Sigmoid colon (tissue), 4 donors: ENCODE data around the gene SLC47A2.

ENCODE experiments used
- EP300 ChIP-seq, 4 donors: sonication (generic); formaldehyde crosslinking; IDR thresholded peaks; one replicate each; pipeline ENCODE4 v1.6.1; 2017; ENCODE audit warnings: antibody characterized with exemption in 4 of 4
- POLR2A ChIP-seq, 2 donors: fragments of 450-650 bp; IDR thresholded peaks; one replicate each; pipeline ENCODE4 v1.6.1; 2016; ENCODE audit warnings: antibody characterized with exemption in 2 of 2, mild to moderate bottlenecking in 2 of 2, moderate library complexity in 2 of 2
- POLR2AphosphoS5 ChIP-seq, 4 donors: sonication (generic); formaldehyde crosslinking; IDR thresholded peaks; one replicate each; pipeline ENCODE4 v1.6.1; 2017; ENCODE audit warnings: antibody characterized with exemption in 4 of 4
- TF ChIP-seq, protein P1 (sequence below), 4 experiments: fragments of 450-650 bp in 3 of 4; fragments of 200-600 bp in 1 of 4; IDR thresholded peaks; one replicate each; pipeline ENCODE4 v1.5.1; 2016 to 2019; ENCODE audit warnings: antibody characterized with exemption in 4 of 4, mild to moderate bottlenecking in 3 of 4, moderate library complexity in 2 of 4

DNA sequence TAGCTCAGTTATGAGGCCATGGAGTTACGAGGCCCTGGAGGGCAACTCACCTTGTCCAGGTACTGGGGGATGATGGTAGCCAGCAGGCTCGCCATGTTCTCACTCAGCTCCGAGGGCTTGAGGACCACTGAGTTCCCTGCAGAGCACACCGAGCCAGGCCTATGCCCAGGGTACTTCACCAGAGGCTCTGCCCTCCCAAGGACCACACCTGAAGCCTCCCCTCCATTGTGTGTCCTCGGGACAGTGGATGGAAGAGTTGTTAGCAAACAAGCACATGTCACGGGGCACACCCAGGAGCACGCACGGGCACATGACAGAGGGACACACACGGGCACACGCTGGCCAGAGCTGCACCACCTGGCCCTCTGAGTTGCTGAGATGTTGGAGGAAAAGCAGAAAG is 26.1 kb upstream of the SLC47A2 start:
- TF ChIP-seq, protein P1, sequence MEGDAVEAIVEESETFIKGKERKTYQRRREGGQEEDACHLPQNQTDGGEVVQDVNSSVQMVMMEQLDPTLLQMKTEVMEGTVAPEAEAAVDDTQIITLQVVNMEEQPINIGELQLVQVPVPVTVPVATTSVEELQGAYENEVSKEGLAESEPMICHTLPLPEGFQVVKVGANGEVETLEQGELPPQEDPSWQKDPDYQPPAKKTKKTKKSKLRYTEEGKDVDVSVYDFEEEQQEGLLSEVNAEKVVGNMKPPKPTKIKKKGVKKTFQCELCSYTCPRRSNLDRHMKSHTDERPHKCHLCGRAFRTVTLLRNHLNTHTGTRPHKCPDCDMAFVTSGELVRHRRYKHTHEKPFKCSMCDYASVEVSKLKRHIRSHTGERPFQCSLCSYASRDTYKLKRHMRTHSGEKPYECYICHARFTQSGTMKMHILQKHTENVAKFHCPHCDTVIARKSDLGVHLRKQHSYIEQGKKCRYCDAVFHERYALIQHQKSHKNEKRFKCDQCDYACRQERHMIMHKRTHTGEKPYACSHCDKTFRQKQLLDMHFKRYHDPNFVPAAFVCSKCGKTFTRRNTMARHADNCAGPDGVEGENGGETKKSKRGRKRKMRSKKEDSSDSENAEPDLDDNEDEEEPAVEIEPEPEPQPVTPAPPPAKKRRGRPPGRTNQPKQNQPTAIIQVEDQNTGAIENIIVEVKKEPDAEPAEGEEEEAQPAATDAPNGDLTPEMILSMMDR (IDR thresholded peaks at IDR 0.05): no peak
- no peak for TF ChIP-seq POLR2A (IDR thresholded peaks at IDR 0.05)
- TF ChIP-seq POLR2AphosphoS5 (IDR thresholded peaks at IDR 0.05): no peak
- no peak for TF ChIP-seq EP300 (IDR thresholded peaks at IDR 0.05)
